ENCODE data around the gene MARCHF6.
A peak's percentile ranks its signal among the peaks of the same experiment; 100 is the strongest.
"Not testable (repeated sequence)": the region's sequence is repeated elsewhere in the genome, so short reads cannot be mapped to it uniquely, and the experiment has no call there.

The MARCHF6 gene

GRCh38 chr5:10372726-10373709, 19.5 kb downstream of the MARCHF6 start:
- peak; percentile 62; the same call in 1 of the 2 replicates for TF ChIP-seq SCRT2 (tag by site-specific recombination; IDR thresholded peaks at IDR 0.05)
- no peak for TF ChIP-seq ZNF544 (tag by site-specific recombination; IDR thresholded peaks at IDR 0.05)
- 0 out of 2 replicates have a peak, but pooled peaks have one; percentile 38 for TF ChIP-seq SCRT1 (tag by site-specific recombination; IDR thresholded peaks at IDR 0.05; ENCODE audit: borderline replicate concordance)
- Histone ChIP-seq H3K4me1 (ENCODE audit: control insufficient read depth, insufficient read depth, low read length) (no peaks in the 10 kb centered on the region), H3K9me3 (ENCODE audit: control insufficient read depth, insufficient read depth, low read depth, low read length) (no peaks in the 10 kb centered on the region), H3K36me3 (ENCODE audit: control insufficient read depth in 2 of 2, insufficient read depth in 1 of 2, low read length in 2 of 2) (peaks cover 0 to 8% of the 10 kb centered on the region in 2 experiments; a peak in 2 of 3 replicates), H3K4me3 (ENCODE audit: low read depth, low read length) (no peak overlapping the region), H3K27ac (ENCODE audit: extremely low read depth, low read depth, low read length) (no peak overlapping the region)
- POLR2A ChIA-PET, result no interaction called here
- CTCF ChIA-PET, result interaction anchor here (1.0 kb wide), 1 partner anchor 9 kb away, joined by 4 read pairs; no protein-coding TSS in a partner anchor

GRCh38 chr5:10374046-10375022, 20.8 kb downstream of the MARCHF6 start:
- ChIA-PET POLR2A (no interaction called here), CTCF (no interaction called here)

DNA sequence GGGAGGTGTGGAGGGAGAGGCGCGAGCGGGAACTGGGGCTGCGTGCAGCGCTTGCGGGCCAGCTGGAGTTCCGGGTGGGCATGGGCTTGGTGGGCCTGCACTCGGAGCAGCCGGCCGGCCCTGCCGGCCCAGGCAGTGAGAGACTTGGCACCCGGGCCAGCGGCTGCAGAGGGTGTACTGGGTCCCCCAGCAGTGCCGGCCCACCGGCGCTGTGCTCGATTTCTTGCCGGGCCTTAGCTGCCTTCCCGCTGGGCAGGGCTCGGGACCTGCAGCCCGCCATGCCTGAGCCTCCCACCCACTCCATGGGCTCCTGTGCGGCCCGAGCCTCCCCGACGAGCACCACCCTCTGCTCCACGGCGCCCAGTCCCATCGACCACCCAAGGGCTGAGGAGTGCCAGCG, 21.7 kb downstream of the MARCHF6 start:
- peak; percentile 18 for TF ChIP-seq ZNF202 (tag by site-specific recombination; IDR thresholded peaks at IDR 0.05; ENCODE audit: borderline replicate concordance)
- CTCF ChIA-PET, result interaction anchor here (0.8 kb wide), 1 partner anchor 12 kb away, joined by 3 read pairs; no protein-coding TSS in a partner anchor
- peaks cover 11 to 19% of the 10 kb centered on the region in 2 experiments for H3K36me3 ChIP-seq (ENCODE audit: control insufficient read depth in 2 of 2, insufficient read depth in 1 of 2, low read length in 2 of 2)
- not testable (repeated sequence) for H3K27ac ChIP-seq (ENCODE audit: extremely low read depth, low read depth, low read length); H3K4me3 ChIP-seq (ENCODE audit: low read depth, low read length); H3K9me3 ChIP-seq (ENCODE audit: control insufficient read depth, insufficient read depth, low read depth, low read length); H3K4me1 ChIP-seq (ENCODE audit: control insufficient read depth, insufficient read depth, low read length)
- POLR2A ChIA-PET, result interaction anchor here (1.1 kb wide), 1 partner anchor 22 kb away, joined by 3 read pairs; the partner anchor contains the start of gene MARCHF6

More at GRCh38 chr5:10374046-10375022, 20.8 kb downstream of the MARCHF6 start:
- Histone ChIP-seq H3K4me3 (ENCODE audit: low read depth, low read length) (no peak overlapping the region), H3K36me3 (ENCODE audit: control insufficient read depth in 2 of 2, insufficient read depth in 1 of 2, low read length in 2 of 2) (peaks cover 11 to 12% of the 10 kb centered on the region in 2 experiments), H3K27ac (ENCODE audit: extremely low read depth, low read depth, low read length) (no peak overlapping the region), H3K4me1 (ENCODE audit: control insufficient read depth, insufficient read depth, low read length) (no peaks in the 10 kb centered on the region), H3K9me3 (ENCODE audit: control insufficient read depth, insufficient read depth, low read depth, low read length) (no peaks in the 10 kb centered on the region)
- TF ChIP-seq PRDM1 (tag by site-specific recombination; IDR thresholded peaks at IDR 0.05), result peak; percentile 83
- no peak for TF ChIP-seq ZNF184 (tag by site-specific recombination; IDR thresholded peaks at IDR 0.05)

- ChIA-PET POLR2A (no interaction called here), CTCF (interaction anchor here (0.6 to 1.3 kb wide), 2 partner anchors 19 to 66 kb away, joined by 3 read pairs; no protein-coding TSS in a partner anchor)
- no peaks in the 10 kb centered on the region for H3K4me1 ChIP-seq (ENCODE audit: control insufficient read depth, insufficient read depth, low read length)
- H3K36me3 ChIP-seq (ENCODE audit: control insufficient read depth in 2 of 2, insufficient read depth in 1 of 2, low read length in 2 of 2), result peaks cover 16 to 28% of the 10 kb centered on the region in 2 experiments
- peak; percentile 88; the same call in 1 of the 2 replicates for TF ChIP-seq MZF1 (tag by site-specific recombination; IDR thresholded peaks at IDR 0.05; ENCODE audit: borderline replicate concordance)
- no peak for TF ChIP-seq ZNF211 (tag by site-specific recombination; IDR thresholded peaks at IDR 0.05; ENCODE audit: low read depth)
- peak; percentile 38; the same call in 1 of the 2 replicates for TF ChIP-seq FEZF1 (tag by site-specific recombination; IDR thresholded peaks at IDR 0.05)
- no peak for TF ChIP-seq SCRT1 (tag by site-specific recombination; IDR thresholded peaks at IDR 0.05; ENCODE audit: borderline replicate concordance)
- H3K27ac ChIP-seq (ENCODE audit: extremely low read depth, low read depth, low read length), result no peak overlapping the region
- no peak overlapping the region for H3K4me3 ChIP-seq (ENCODE audit: low read depth, low read length)
- no peaks in the 10 kb centered on the region for H3K9me3 ChIP-seq (ENCODE audit: control insufficient read depth, insufficient read depth, low read depth, low read length)
Measured at GRCh38 chr5:10376544-10376943, 23.0 kb downstream of the MARCHF6 start.

GRCh38 chr5:10377081-10377480, 23.6 kb downstream of the MARCHF6 start:
- POLR2A ChIA-PET, result no interaction called here
- CTCF ChIA-PET, result interaction anchor here (0.6 to 1.3 kb wide), 2 partner anchors 19 to 66 kb away, joined by 3 read pairs; no protein-coding TSS in a partner anchor
- Histone ChIP-seq H3K27ac (ENCODE audit: extremely low read depth, low read depth, low read length) (no peak overlapping the region), H3K36me3 (ENCODE audit: control insufficient read depth in 2 of 2, insufficient read depth in 1 of 2, low read length in 2 of 2) (peaks cover 22 to 33% of the 10 kb centered on the region in 2 experiments), H3K9me3 (ENCODE audit: control insufficient read depth, insufficient read depth, low read depth, low read length) (no peaks in the 10 kb centered on the region), H3K4me3 (ENCODE audit: low read depth, low read length) (no peak overlapping the region), H3K4me1 (ENCODE audit: control insufficient read depth, insufficient read depth, low read length) (no peaks in the 10 kb centered on the region)
- TF ChIP-seq, protein P1, sequence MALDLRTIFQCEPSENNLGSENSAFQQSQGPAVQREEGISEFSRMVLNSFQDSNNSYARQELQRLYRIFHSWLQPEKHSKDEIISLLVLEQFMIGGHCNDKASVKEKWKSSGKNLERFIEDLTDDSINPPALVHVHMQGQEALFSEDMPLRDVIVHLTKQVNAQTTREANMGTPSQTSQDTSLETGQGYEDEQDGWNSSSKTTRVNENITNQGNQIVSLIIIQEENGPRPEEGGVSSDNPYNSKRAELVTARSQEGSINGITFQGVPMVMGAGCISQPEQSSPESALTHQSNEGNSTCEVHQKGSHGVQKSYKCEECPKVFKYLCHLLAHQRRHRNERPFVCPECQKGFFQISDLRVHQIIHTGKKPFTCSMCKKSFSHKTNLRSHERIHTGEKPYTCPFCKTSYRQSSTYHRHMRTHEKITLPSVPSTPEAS (tag by site-specific recombination; IDR thresholded peaks at IDR 0.05), result peak; percentile 81
- TF ChIP-seq IKZF3 (tag by site-specific recombination; IDR thresholded peaks at IDR 0.05), result no peak

Measured in HEK293 (cell line).